ENCODE measurements around the gene HABP2.
A peak's percentile ranks its signal among the peaks of the same experiment; 100 is the strongest.

Gene HABP2

DNA sequence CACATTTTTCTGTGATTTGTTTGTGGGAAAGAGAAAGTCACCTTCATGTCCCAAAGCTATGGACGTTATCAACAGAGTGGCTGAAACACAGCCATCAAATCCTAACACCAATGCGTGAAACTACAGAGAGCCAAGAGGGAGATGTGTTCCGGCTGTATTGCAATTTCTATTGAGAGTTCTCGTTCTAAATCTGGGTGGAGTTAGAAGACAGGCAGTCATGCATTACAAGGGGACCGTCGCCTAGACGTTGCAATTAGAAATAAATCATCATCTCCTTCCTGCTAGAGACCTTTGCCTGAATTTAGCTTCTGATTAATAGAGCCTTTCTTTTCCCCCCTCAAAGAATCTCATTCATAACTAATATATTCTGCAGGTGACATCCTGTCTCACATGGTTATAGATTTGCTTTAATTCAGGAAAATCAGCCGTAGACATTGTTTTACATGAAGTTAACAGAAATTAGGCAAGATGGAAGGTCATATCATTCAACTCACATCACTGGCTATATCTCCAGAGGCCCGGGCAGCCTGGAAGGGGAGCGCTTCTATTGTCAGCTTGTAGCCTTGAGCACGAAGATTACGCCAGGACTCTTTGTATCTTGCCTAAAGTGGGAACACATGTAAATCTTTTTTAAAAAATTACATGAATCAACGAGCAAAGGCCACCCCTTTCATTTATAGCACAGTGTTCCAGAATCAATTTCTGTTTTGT is 52.6 kb downstream of the HABP2 start:
- TF ChIP-seq, protein P1, sequence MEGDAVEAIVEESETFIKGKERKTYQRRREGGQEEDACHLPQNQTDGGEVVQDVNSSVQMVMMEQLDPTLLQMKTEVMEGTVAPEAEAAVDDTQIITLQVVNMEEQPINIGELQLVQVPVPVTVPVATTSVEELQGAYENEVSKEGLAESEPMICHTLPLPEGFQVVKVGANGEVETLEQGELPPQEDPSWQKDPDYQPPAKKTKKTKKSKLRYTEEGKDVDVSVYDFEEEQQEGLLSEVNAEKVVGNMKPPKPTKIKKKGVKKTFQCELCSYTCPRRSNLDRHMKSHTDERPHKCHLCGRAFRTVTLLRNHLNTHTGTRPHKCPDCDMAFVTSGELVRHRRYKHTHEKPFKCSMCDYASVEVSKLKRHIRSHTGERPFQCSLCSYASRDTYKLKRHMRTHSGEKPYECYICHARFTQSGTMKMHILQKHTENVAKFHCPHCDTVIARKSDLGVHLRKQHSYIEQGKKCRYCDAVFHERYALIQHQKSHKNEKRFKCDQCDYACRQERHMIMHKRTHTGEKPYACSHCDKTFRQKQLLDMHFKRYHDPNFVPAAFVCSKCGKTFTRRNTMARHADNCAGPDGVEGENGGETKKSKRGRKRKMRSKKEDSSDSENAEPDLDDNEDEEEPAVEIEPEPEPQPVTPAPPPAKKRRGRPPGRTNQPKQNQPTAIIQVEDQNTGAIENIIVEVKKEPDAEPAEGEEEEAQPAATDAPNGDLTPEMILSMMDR (IDR thresholded peaks at IDR 0.05; ENCODE audit: control insufficient read depth, extremely low read depth, insufficient read depth), result no peak
- DNase-seq (ENCODE audit: low read depth), result no peak
- no peak overlapping the region for H3K4me3 ChIP-seq (ENCODE audit: low read depth, low read length)

DNA sequence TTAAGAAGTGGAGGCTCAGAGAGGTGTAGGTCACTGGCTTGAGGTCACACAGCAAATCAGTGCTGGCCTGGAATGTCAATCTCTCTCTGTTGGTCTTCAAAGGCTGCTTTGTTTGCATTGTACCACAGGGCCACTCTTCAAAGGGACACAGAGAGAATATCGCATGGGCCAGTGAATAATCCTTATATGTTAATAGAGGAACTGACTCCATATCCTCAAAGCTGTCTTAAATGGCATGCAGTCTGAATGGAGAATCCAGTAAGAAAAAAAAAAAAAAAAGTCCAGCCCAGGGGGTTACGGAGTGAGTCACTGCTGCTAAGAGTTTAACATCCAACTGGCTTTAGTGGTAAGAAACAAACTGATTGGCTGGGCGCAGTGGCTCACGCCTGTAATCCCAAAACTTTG is 56.9 kb downstream of the HABP2 start:
- TF ChIP-seq, protein P1 (IDR thresholded peaks at IDR 0.05; ENCODE audit: control insufficient read depth, extremely low read depth, insufficient read depth), result no peak
- DNase-seq (ENCODE audit: low read depth), result no peak
- H3K4me3 ChIP-seq (ENCODE audit: low read depth, low read length), result no peak overlapping the region

DNA sequence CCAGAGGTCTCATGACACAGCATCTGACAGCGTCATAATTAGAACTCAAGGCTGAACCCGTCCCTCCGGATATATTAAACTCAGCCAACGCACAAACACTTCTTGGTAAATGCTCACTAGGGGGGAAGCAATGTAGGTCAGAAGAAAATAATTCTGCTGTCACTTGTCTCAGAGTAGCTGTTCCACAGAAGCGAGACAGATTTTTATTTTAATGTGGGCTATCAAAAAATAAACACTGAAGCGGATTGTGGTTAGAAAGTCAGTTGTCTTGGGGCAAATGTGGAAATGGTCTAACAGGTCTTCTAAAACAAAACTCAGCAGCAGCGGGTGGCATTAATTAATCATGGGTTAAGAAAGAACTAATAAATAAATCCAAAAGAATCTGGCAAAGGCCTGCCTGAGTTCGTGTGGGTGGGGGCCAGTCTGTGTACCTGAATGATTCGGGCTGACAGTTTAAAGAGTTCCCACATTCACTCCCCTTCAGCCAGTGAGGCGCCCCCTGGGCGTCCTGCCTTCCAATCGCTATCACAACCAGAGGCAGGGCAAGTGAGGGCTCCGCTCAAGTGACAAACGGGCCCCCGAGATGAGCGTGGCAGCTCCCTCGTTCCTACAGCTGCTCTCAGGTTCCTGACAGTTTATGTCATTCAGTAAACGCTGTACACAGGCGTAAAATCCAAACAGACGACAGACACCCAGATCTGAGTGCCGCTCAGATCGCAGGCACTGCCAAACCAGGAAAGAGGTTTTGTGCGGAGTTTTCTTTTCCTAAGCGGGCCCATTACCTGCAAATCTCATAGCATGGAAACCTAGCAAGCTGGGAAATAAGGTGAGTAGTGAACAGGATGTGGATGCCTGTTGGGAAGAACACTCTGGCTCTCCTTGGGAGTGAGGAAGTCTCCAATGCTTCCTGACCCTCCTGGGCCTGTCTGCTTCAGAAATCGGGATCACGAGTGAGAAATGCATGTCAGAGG is 58.1 kb downstream of the HABP2 start:
- TF ChIP-seq, protein P1 (IDR thresholded peaks at IDR 0.05; ENCODE audit: control insufficient read depth, extremely low read depth, insufficient read depth), result no peak
- DNase-seq (ENCODE audit: low read depth), result no peak
- H3K4me3 ChIP-seq (ENCODE audit: low read depth, low read length), result no peak overlapping the region

DNA sequence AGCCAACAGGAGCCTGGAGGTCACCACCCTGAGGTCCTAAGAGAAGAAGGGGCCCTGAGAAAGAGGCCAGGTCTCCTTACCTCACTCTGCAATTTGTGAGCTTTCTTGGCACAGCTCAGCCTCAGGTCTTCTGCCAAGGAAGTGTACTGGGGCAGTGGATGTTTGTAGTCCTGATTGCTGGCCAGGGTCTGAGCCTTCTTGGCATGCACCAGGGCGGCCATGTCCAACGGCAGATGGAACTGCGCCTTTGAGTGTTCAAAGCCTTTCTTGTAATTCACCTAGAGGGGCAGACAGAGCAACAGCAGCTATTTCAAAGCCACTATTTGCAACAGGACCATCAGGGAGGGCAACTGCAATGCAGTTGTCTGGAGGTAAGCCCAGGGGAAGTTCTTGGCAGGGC is 59.3 kb downstream of the HABP2 start:
- TF ChIP-seq, protein P1 (IDR thresholded peaks at IDR 0.05; ENCODE audit: control insufficient read depth, extremely low read depth, insufficient read depth), result no peak

DNA sequence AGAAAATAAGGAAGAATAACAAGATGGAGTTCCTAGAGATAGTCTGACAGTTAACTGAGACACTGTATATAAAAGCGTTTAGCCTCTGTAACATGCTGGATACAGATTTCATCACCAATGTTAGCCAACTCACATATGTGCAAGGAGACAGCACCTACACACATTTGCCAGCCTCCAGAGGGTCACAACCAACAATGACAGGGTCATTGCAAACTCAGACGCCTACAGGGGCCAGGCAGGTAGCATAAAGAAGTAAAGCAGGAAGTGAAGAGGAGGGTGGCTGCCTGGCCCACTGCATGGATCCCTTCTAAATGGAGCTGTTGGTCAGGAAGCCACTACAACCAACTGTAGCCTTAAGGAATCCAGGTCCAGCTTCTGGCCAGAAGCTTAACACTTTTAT is 60.6 kb downstream of the HABP2 start:
- DNase-seq (ENCODE audit: low read depth), result no peak
- H3K4me3 ChIP-seq (ENCODE audit: low read depth, low read length), result no peak overlapping the region
- TF ChIP-seq, protein P1 (IDR thresholded peaks at IDR 0.05; ENCODE audit: control insufficient read depth, extremely low read depth, insufficient read depth), result no peak

More for the DNA sequence above, 59.3 kb downstream of the HABP2 start:
- DNase-seq (ENCODE audit: low read depth), result peak; percentile 78
- no peak overlapping the region for H3K4me3 ChIP-seq (ENCODE audit: low read depth, low read length)

DNA sequence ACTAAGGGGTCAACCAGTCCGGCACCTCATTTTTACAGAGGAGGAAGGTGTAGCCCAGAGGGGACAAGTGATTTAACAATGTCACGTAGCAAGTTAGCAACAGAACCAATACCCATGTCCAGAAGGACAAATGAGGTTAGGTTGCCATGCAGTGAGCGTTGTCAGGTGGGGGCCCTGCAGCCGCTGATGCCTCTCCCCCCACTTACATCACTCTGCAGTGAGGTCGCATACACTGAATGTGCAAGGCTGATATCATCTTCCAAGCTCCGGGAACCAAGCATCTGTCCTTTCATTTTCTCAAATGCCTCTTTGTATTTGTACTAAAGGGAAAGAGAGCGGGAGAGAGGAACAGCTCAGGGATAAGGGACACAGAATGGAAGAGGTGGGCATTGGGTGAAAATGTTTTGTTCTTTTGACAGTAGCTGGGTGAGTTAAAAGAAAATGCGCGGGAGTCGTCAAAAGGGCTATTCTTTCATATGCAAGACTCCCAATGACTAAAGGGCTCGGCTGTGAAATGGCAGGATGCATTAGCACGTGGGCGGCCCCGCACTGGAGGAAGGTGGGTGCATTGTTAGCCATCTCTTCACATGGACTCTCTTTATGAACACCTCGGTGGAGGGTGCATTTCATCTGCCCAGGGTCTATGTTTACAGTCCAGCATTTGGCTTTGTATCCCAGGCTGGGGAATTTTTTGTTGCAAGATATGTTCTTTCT is 61.3 kb downstream of the HABP2 start:
- DNase-seq (ENCODE audit: low read depth), result no peak
- TF ChIP-seq, protein P1 (IDR thresholded peaks at IDR 0.05; ENCODE audit: control insufficient read depth, extremely low read depth, insufficient read depth), result no peak

More for the DNA sequence above, 61.3 kb downstream of the HABP2 start:
- H3K4me3 ChIP-seq (ENCODE audit: low read depth, low read length), result no peak overlapping the region

Data from LNCaP clone FGC (cell line).